GM18907 (cell line): ENCODE data around the gene NTM.
A peak's percentile ranks its signal among the peaks of the same experiment; 100 is the strongest.

ENCODE experiments used
- ATAC-seq: cut with Tn5 transposase; IDR thresholded peaks from one replicate; pipeline ENCODE4 v1.9.1; 2021; ENCODE audit warnings: mild to moderate bottlenecking, moderate library complexity; ENCODE audit not compliant: unreplicated experiment

The NTM gene

GRCh38 chr11:131925829-131926228, 555.4 kb downstream of the NTM start:
- no peak for ATAC-seq

- peak; percentile 57 for ATAC-seq
These were observed 558.6 kb downstream of the NTM start for GRCh38 chr11:131928992-131929391.

DNA sequence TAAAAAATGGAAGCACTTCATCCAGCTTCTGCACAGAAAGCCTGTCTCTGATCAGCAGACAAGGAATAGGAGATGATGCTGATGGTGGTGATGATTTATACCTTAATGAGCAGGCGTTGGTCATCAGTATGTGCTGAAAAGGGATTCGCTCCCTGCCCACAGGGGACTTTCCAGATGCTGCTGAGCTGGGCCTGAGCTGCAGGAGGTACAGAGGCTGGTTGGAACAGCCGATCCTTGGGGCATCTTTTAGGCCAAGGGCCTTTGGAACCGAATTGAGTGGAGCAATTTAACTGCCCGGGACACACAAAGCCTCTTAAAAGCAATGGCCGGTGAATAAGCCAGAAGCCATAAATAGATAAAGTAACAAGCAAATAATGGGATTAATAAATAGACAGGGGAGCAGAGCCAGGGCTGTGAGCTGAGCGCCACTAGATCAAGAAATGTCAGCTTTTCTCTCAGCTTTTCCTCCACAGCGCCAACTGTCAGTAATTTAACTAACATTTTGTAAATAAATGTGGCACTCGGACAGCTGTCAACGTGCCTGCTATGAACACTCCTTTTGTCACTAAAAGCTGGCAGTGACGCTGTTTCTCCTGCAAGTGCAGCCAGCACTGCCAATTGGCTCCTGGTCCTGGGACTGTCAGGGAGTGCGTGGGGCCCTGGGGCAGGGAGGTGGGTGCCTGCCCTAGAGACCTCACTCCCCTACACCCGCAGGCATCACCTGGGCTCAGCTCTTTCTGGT, 562.3 kb downstream of the NTM start:
- no peak for ATAC-seq

DNA sequence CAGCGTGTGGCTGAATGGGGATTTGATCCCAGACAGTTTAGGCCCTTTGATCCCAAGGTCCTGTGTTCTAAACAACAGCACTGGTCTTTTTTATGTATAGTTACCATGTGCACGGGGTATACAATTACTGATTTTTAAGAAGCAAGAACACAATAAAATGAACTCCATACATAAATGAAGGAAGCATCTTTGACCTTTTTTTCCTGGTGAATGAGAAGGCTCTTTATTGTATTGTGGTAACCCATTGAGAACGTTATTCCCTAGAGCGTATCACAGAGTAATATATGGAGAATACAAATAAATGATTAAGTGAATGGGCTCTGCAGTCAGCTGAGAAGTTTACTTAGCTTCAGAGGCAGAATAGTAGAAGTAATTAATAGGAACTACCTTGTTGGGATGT, 563.6 kb downstream of the NTM start:
- ATAC-seq = no peak

DNA sequence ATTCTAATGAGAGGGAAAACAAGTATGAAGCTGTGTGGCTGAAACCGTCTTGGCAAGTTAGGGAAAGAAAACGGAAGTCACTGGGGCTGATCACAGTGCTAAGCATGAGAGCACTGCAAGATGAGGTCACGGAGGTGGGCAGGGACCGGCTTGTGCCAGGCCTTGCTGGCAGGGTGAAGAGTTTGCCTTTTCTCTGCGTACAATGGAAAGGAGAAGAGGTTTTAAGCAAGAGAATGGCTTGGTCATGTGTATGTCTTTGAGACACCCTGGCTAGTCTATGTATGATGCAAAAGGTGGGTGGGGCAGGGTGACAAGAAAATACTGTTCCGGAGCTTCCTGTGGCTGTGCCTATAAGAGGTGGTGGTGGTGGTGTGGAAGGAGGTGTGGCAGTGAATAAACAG, 567.9 kb downstream of the NTM start:
- no peak for ATAC-seq

- no peak for ATAC-seq
These were observed 569.7 kb downstream of the NTM start for GRCh38 chr11:131940126-131940525.

GRCh38 chr11:131942878-131943277, 572.5 kb downstream of the NTM start:
- no peak for ATAC-seq

- no peak for ATAC-seq
These were observed 572.9 kb downstream of the NTM start for GRCh38 chr11:131943295-131943694.

- ATAC-seq = no peak
These were observed 574.3 kb downstream of the NTM start for GRCh38 chr11:131944736-131945135.

DNA sequence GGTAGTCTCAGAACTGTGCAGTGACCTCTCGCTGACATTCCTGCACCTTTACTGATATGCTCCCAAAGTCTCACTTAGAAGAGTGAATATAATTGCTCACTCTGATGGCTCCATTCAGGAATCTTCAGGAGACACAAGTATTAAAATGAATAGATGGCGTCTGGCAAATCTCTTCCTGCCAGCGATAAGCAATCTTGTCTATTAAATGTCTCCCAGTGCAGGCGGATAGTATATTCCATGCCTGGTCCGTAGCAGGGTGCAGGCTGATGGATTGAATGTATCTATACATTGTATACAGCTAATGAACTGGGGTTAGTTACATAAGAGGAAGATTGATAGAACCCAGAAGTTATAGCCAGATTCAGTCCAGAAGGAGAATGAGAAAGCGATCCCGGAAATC, 575.3 kb downstream of the NTM start:
- no peak for ATAC-seq

- ATAC-seq = no peak
These were observed 577.1 kb downstream of the NTM start for GRCh38 chr11:131947511-131947910.

DNA sequence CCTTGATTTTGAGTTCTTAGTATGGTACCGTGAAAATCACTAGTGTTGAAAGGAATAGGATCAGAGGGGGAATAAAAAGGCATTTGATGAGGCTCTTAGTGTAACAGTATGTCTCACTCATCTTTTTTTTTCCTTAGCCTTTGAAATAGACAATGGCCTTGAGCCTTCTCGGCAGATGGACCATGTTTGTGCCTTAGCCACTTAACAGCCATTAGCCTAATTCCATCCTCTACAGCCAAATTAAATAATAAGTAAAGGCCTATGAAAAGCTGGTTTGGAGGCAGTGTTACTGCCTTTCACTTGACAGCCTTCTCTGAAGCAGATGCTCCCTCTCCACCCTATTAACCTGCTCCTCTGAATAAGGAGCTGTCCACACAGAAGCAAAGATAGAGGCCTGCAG, 580.7 kb downstream of the NTM start:
- no peak for ATAC-seq

DNA sequence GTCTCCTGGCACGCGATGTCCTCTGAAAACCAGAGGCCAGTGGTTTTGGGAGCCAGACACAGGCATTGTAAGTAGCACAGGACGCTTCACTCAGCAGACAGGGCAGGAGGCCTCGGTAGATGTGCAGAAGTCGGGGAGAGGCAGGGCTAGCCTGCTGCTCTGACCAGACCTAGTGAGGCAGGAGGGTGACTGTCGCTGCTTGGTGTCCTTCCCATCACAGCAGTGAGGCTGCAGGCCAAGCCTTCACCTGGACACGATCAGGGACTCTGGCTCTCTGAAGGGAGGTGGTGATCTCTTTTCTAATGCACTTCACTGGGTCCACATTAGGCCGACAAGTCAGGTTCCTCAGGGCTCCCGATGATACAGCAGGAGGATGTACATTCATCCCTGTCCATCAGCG, 583.7 kb downstream of the NTM start:
- ATAC-seq = no peak

- no peak for ATAC-seq
These were observed 585.5 kb downstream of the NTM start for GRCh38 chr11:131955904-131956303.

DNA sequence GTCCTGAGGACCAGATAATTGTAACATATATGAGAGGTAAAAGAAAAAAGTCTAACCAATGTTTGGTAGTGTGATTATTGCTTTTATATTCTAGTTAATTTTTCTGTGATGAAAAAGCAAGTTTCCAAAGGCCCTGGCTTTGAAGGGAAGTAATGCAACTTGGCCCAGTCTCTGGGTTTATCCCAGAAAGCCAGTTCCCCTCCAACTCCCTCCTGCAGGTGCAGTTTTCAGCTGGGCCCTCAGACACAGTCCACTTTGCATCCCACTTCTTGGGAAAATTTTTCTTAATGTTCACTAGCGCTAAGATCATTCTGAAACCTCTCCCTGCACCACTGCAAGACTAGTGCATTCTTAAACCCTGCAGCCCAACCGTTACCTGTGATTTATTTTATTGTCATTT, 586.8 kb downstream of the NTM start:
- no peak for ATAC-seq

- ATAC-seq = no peak
These were observed 587.5 kb downstream of the NTM start for GRCh38 chr11:131957875-131958274.

GRCh38 chr11:131962818-131963217, 592.4 kb downstream of the NTM start:
- no peak for ATAC-seq

GRCh38 chr11:131964698-131965483, 594.5 kb downstream of the NTM start:
- no peak for ATAC-seq

DNA sequence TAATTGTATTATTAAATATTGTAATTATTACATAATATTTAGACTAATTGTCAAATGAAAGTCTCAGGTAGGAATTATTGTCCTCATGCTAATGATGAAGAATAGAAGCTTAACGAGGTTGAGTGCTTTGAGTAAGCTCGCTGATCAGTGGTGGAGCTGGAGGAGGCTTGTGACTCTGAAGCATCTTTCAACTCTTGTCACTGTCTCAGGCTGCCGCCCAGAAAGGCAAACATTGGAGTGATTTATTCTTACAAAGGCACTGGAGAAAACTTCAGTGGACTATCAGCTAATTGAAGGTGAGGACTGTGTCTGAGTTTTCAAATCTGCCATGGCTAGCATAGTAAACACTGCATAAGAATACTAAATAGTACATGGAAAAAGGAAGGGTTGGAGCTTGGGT, 595.1 kb downstream of the NTM start:
- no peak for ATAC-seq

GRCh38 chr11:131966667-131967066, 596.3 kb downstream of the NTM start:
- ATAC-seq = no peak

- ATAC-seq = no peak
These were observed 598.8 kb downstream of the NTM start for GRCh38 chr11:131969261-131969660.

- ATAC-seq = no peak
These were observed 602.6 kb downstream of the NTM start for GRCh38 chr11:131973061-131973460.
